Measurements from ENCODE around the gene GDPGP1.

- TF ChIP-seq YY1 (IDR thresholded peaks at IDR 0.05; ENCODE audit: low read depth) (no peak), MAX (IDR thresholded peaks at IDR 0.05) (no peak), NFIC (IDR thresholded peaks at IDR 0.05) (no peak), TCF12 (IDR thresholded peaks at IDR 0.05; ENCODE audit: low read depth) (no peak), EGR1 (IDR thresholded peaks at IDR 0.05) (no peak), TEAD4 (IDR thresholded peaks at IDR 0.05) (no peak), TAF1 (IDR thresholded peaks at IDR 0.05; ENCODE audit: low read depth) (no peak), ZBTB7A (IDR thresholded peaks at IDR 0.05; ENCODE audit: low read depth) (no peak), REST (IDR thresholded peaks at IDR 0.05; ENCODE audit: low read depth) (no peak)
Measured at GRCh38 chr15:90268415-90268814, 34.4 kb downstream of the GDPGP1 start.

Measured in Ishikawa (cell line).